Ovary (tissue), 9 donors: ENCODE results near the gene RNASE13. TPM values are rescaled to one million over a fixed set of nuclear protein-coding genes. Genes with fewer than 3 reads are reported as not detected.
"Not testable (repeated sequence)": the region's sequence is repeated elsewhere in the genome, so short reads cannot be mapped to it uniquely, and the experiment has no call there.

ENCODE experiments used
- DNase-seq, 5 donors: peaks; one replicate each; pipeline ENCODE4 v3.0.0-alpha.2; 2019 to 2020
- H3K27ac ChIP-seq, 2 donors: fragments of 200-600 bp; one replicate each; pipeline versions ENCODE4 v1.5.1 to v1.8.0; 2019 to 2022
- H3K27me3 ChIP-seq: fragments of 200-600 bp; one replicate; pipeline ENCODE4 v1.8.0; 2022
- H3K36me3 ChIP-seq: fragments of 200-600 bp; sonication (generic); one replicate; pipeline ENCODE4 v1.5.1; 2019
- H3K4me1 ChIP-seq: one replicate; pipeline ENCODE4 v1.8.1; 2013; ENCODE audit warnings: mild to moderate bottlenecking, moderate library complexity; ENCODE audit not compliant: insufficient read depth
- H3K4me3 ChIP-seq: fragments of 200-600 bp; sonication (generic); one replicate; pipeline ENCODE4 v1.5.1; 2017
- H3K9me3 ChIP-seq, 2 donors: fragments of 200-600 bp in 1 of 2; sonication (generic) in 1 of 2; one replicate each; pipeline versions ENCODE4 v1.5.1 to v1.8.1; 2013 to 2019; ENCODE audit warnings: mild to moderate bottlenecking in 1 of 2, moderate library complexity in 1 of 2
- EP300 ChIP-seq: sonication (generic); formaldehyde crosslinking; IDR thresholded peaks from one replicate; pipeline ENCODE4 v1.6.1; 2017; ENCODE audit warnings: antibody characterized with exemption
- POLR2A ChIP-seq: fragments of 450-650 bp; IDR thresholded peaks from one replicate; pipeline ENCODE4 v1.6.1; 2017; ENCODE audit warnings: antibody characterized with exemption, mild to moderate bottlenecking, moderate library complexity
- WGBS, 3 donors: extraction: QIAGEN DNeasy Blood & Tissue Kit in 1 of 3; methylation state at CpG; one replicate each; pipeline versions ENCODE4 v1.1.5 to v1.1.7; 2013 to 2017; 5-methylcytosine and 5-hydroxymethylcytosine counted together
- intact Hi-C, 4 donors: fragments of 100-400 bp; cut with DNase I; formaldehyde crosslinking; loops; one replicate each; pipeline versions ENCODE4 v1.11.0 to v1.15.1; 2022 to 2023
- polyA plus RNA-seq, 2 donors: library from polyadenylated mRNA; stranded (reverse); fragments of 200-250 nt in 1 of 2; fragments of 350-450 nt in 1 of 2; fragmentation: Illumina TruSeq in 1 of 2; extraction: RNeasy Lipid Tissue Mini Kit (QIAGEN cat#74804) in 1 of 2; gene quantifications; one replicate each; pipeline ENCODE4 v1.2.3, GENCODE V29; 2013 to 2014
- total RNA-seq, 7 donors: library from RNA; depleted of rRNA in 2 of 7; stranded (reverse); fragments of >200 nt in 2 of 7; fragmentation: NEBNext Ultra II Directional in 3 of 7; extraction: Animal tissue kit (Norgen Biotek cat#: 25700) in 3 of 7; gene quantifications; one replicate each; pipeline versions ENCODE4 v1.1.0 to v1.2.4, GENCODE V29; 2016 to 2023
- TF ChIP-seq, protein P1 (sequence below), 3 donors: fragments of 450-650 bp in 2 of 3; fragments of 200-600 bp in 1 of 3; IDR thresholded peaks; one replicate each; pipeline versions ENCODE4 v1.5.1 to v1.8.0; 2016 to 2022; ENCODE audit warnings: antibody characterized with exemption in 3 of 3, mild to moderate bottlenecking in 1 of 3
- donor health status: DM: no; HTN: no; CAD: no; lungs with moderate emphysema.
- donor health status: DM: no; HTN: no; CAD: no.
- donor health status: Bipolar disorder and iron deficiency.
- donor health status: DM: yes; HTN: yes; CAD: no.
- donor health status: DM: no; HTN: no; CAD: no.
- donor health status: DM: yes; HTN: yes; CAD: no.

RNASE13 gene
- total and polyA plus RNA-seq, 9 donors: not detected

GRCh38 chr14:21016413-21017190, 18.0 kb downstream of the RNASE13 start:
- intact Hi-C loops: loop anchor here in 2 of 4 donors (5.0 to 10.0 kb wide), 2 partner anchors 76 to 88 kb away; partner anchors contain the start of gene TMEM253 (in 1 of the 2)
- H3K4me1 ChIP-seq: peaks cover 5% of the 10 kb centered on the region
- peak overlapping the region in 1 of 2 donors; percentile 27 for H3K27ac ChIP-seq

GRCh38 chr14:21015312-21015711, 19.3 kb downstream of the RNASE13 start:
- DNase-seq: no peak
- no peaks in the 10 kb centered on the region for H3K9me3 ChIP-seq
- H3K4me3 ChIP-seq: no peak overlapping the region
- peak overlapping the region in 1 of 2 donors; percentile 6 for H3K27ac ChIP-seq
- intact Hi-C loops: loop anchor here in 3 of 4 donors (1.0 to 10.0 kb wide), 5 partner anchors 23 to 89 kb away; partner anchors contain the start of gene TMEM253 (in 1 of the 3)
- WGBS, 3 donors: 50 to 59% (median 59%) methylated on average over 6 of the region's 6 CpGs
- peaks cover 5% of the 10 kb centered on the region for H3K4me1 ChIP-seq
- H3K27me3 ChIP-seq: no peaks in the 10 kb centered on the region
- TF ChIP-seq POLR2A: no peak
- no peak for TF ChIP-seq EP300
- TF ChIP-seq, protein P1, sequence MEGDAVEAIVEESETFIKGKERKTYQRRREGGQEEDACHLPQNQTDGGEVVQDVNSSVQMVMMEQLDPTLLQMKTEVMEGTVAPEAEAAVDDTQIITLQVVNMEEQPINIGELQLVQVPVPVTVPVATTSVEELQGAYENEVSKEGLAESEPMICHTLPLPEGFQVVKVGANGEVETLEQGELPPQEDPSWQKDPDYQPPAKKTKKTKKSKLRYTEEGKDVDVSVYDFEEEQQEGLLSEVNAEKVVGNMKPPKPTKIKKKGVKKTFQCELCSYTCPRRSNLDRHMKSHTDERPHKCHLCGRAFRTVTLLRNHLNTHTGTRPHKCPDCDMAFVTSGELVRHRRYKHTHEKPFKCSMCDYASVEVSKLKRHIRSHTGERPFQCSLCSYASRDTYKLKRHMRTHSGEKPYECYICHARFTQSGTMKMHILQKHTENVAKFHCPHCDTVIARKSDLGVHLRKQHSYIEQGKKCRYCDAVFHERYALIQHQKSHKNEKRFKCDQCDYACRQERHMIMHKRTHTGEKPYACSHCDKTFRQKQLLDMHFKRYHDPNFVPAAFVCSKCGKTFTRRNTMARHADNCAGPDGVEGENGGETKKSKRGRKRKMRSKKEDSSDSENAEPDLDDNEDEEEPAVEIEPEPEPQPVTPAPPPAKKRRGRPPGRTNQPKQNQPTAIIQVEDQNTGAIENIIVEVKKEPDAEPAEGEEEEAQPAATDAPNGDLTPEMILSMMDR (IDR thresholded peaks at IDR 0.05): no peak
- H3K36me3 ChIP-seq: no peaks in the 10 kb centered on the region

More at GRCh38 chr14:21016413-21017190, 18.0 kb downstream of the RNASE13 start:
- H3K36me3 ChIP-seq: no peaks in the 10 kb centered on the region
- WGBS, 3 donors: 58 to 70% (median 68%) methylated on average over 9 of the region's 9 CpGs
- no peaks in the 10 kb centered on the region for H3K27me3 ChIP-seq
- TF ChIP-seq POLR2A (no peak), EP300 (no peak)
- TF ChIP-seq, protein P1 (IDR thresholded peaks at IDR 0.05): no peak
- no peaks in the 10 kb centered on the region for H3K9me3 ChIP-seq
- no peak overlapping the region for H3K4me3 ChIP-seq
- DNase-seq: no peak

DNA sequence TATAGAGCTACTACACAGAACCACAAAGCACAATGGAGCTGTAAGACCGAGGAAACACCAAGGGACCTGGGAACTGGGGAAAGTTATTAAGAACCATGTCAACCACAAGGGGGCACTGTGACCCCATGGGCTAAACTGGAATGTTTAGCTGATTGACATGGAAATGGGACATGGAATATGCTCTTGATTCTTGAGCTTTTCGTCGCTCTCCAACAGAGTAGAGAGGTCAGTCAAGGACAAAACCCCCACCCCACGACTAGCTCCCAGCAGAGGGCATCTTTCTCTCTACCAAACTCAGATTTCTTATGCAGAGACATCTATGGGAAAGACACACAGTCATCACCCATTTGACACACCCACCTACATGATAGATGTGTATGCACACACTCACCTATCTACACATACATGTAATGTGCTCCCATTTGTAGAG, 19.8 kb downstream of the RNASE13 start:
- TF ChIP-seq EP300: no peak
- TF ChIP-seq, protein P1 (IDR thresholded peaks at IDR 0.05): peak; percentile 81 to 97 (median 96)
- TF ChIP-seq POLR2A: no peak
- no peak overlapping the region for H3K4me3 ChIP-seq
- H3K9me3 ChIP-seq: no peaks in the 10 kb centered on the region
- H3K36me3 ChIP-seq: no peaks in the 10 kb centered on the region
- DNase-seq: peak; percentile 81 to 92 (median 87)
- peak overlapping the region in 1 of 2 donors; percentile 16 for H3K27ac ChIP-seq
- intact Hi-C loops: loop anchor here in 3 of 4 donors (1.0 to 10.0 kb wide), 5 partner anchors 24 to 90 kb away; partner anchors contain the start of gene TMEM253 (in 1 of the 3)
- WGBS, 3 donors: 0 to 1% (median 0%) methylated on average over 4 of the region's 4 CpGs
- H3K4me1 ChIP-seq: peaks cover 5% of the 10 kb centered on the region
- no peaks in the 10 kb centered on the region for H3K27me3 ChIP-seq

DNA sequence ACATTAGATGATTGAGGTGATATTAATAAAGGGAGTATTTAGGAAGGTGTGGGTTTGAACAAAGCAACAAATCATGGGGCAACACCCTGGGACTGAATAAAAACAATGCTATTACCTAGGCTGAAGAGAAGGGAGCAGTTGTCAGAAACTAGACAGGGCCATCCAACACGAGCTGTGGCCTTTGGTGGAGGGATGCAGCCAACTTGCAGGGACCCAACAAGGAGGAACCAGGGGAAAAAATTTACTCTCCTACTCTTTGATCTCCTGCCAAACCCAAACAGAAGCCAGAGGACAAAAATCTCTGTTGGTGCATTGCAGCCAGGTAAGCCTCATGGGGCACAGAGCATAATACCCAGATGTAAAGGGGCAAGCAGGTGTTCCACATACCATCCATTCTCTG, 23.5 kb downstream of the RNASE13 start:
- intact Hi-C loops: loop anchor here in 1 of 4 donors (10.0 kb wide), 1 partner anchor 94 kb away; the partner anchor contains the start of gene TMEM253
- WGBS, 3 donors: 81 to 86% (median 86%) methylated on average over 1 of the region's 1 CpG
- Histone ChIP-seq H3K4me3 (no peak overlapping the region), H3K36me3 (no peaks in the 10 kb centered on the region), H3K9me3 (no peaks in the 10 kb centered on the region), H3K4me1 (peaks cover 5% of the 10 kb centered on the region), H3K27ac (no peak overlapping the region), H3K27me3 (no peaks in the 10 kb centered on the region)
- no peak for DNase-seq
- TF ChIP-seq, protein P1 (IDR thresholded peaks at IDR 0.05): no peak
- no peak for TF ChIP-seq POLR2A
- TF ChIP-seq EP300: no peak

GRCh38 chr14:21009721-21010120, 24.9 kb downstream of the RNASE13 start:
- not testable (repeated sequence) for H3K36me3 ChIP-seq
- intact Hi-C loops: loop anchor here in 1 of 4 donors (10.0 kb wide), 1 partner anchor 95 kb away; the partner anchor contains the start of gene TMEM253
- 75 to 79% (median 77%) methylated on average over 3 of the region's 3 CpGs for WGBS, 3 donors

More at GRCh38 chr14:21009721-21010120, 24.9 kb downstream of the RNASE13 start:
- H3K4me3 ChIP-seq, H3K27me3 ChIP-seq, H3K27ac ChIP-seq, H3K4me1 ChIP-seq, DNase-seq, H3K9me3 ChIP-seq: not testable (repeated sequence)
